HG03558 (cell line): ENCODE results near the gene B4GALT5.
"Not testable (repeated sequence)": the region's sequence is repeated elsewhere in the genome, so short reads cannot be mapped to it uniquely, and the experiment has no call there.

Source experiments
- ATAC-seq: cut with Tn5 transposase; IDR thresholded peaks from one replicate; pipeline ENCODE4 v1.9.1; 2021; ENCODE audit warnings: moderate number of reproducible peaks; ENCODE audit not compliant: unreplicated experiment; ENCODE audit errors: extremely low read depth

B4GALT5 gene

GRCh38 chr20:49713753-49714712 is at the start of gene B4GALT5:
Gene B4GALT5 (minus strand): TSS chr20:49713878. CDS start chr20:49713690, 188 bp downstream.
- peak; percentile 64 for ATAC-seq

GRCh38 chr20:49762940-49763766 is 49.5 kb upstream of the B4GALT5 start:
- no peak for ATAC-seq

- not testable (repeated sequence) for ATAC-seq
Measured at GRCh38 chr20:49761888-49762287, 48.2 kb upstream of the B4GALT5 start.

- no peak for ATAC-seq
Measured at GRCh38 chr20:49759266-49759950, 45.7 kb upstream of the B4GALT5 start.

- no peak for ATAC-seq
Measured at GRCh38 chr20:49758781-49759180, 45.1 kb upstream of the B4GALT5 start.

GRCh38 chr20:49757597-49757996 is 43.9 kb upstream of the B4GALT5 start:
- ATAC-seq = no peak

- no peak for ATAC-seq
Measured at GRCh38 chr20:49756241-49756640, 42.6 kb upstream of the B4GALT5 start.

- no peak for ATAC-seq
Measured at GRCh38 chr20:49754596-49754995, 40.9 kb upstream of the B4GALT5 start.

GRCh38 chr20:49753133-49753532 is 39.5 kb upstream of the B4GALT5 start:
- no peak for ATAC-seq

- ATAC-seq = no peak
Measured at GRCh38 chr20:49752201-49752903, 38.7 kb upstream of the B4GALT5 start.

GRCh38 chr20:49751397-49751736 is 37.7 kb upstream of the B4GALT5 start:
- ATAC-seq = no peak

- ATAC-seq = no peak
Measured at GRCh38 chr20:49750611-49751396, 37.1 kb upstream of the B4GALT5 start.

GRCh38 chr20:49749625-49750024 is 35.9 kb upstream of the B4GALT5 start:
- no peak for ATAC-seq

GRCh38 chr20:49748525-49748838 is 34.8 kb upstream of the B4GALT5 start:
- ATAC-seq = no peak

GRCh38 chr20:49747707-49748524 is 34.2 kb upstream of the B4GALT5 start:
- no peak for ATAC-seq

- no peak for ATAC-seq
Measured at GRCh38 chr20:49742948-49743347, 29.3 kb upstream of the B4GALT5 start.

- ATAC-seq = no peak
Measured at GRCh38 chr20:49741977-49742376, 28.3 kb upstream of the B4GALT5 start.

GRCh38 chr20:49740807-49741206 is 27.1 kb upstream of the B4GALT5 start:
- ATAC-seq = no peak

- ATAC-seq = no peak
Measured at GRCh38 chr20:49739042-49739441, 25.4 kb upstream of the B4GALT5 start.
